Measurements from ENCODE around the gene USP28.
"Not testable (repeated sequence)": the region's sequence is repeated elsewhere in the genome, so short reads cannot be mapped to it uniquely, and the experiment has no call there.

The USP28 gene

GRCh38 chr11:113835306-113835705 lies 40.1 kb downstream of the USP28 start:
- DNase-seq (ENCODE audit: low spot score), result no peak

DNA sequence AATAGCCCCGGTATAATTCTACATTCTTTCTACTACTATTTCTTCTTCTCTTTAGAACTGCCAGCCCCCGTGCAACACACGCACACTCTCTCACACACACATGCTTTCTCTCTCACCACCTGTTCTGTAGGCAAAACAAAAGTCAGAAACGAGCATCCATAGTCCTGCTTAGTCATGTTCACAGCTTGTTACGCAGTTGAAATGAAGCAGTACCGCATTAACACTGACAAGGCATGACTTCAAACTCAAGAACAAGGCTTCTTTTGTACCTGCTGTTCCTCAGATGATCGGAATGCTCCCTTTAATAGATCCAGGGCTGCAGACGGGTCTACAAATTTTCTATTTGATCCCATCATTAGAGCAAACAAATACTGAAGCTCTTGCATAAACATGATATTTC lies 42.2 kb downstream of the USP28 start:
- peak; percentile 56 for DNase-seq (ENCODE audit: low spot score)

DNA sequence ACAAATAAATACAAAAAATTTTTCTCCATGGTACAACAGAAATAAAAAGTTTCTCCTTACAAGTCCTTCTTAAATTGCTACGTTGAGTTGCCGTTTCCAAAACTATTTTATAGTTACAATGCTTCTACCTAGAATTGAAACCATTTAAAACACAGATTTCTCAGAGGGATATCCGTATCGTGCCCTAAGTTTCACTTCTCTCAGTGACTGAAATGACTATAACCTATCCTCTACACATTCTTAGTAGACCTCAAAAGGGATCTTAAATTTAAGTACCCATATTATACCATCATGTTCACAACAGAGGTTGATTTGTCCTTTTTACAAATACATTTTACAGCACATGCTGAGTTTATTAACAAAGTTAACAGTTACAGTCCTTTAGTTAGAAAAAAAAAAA lies 44.1 kb downstream of the USP28 start:
- DNase-seq (ENCODE audit: low spot score), result no peak

- no peak for DNase-seq (ENCODE audit: low spot score)
Measured at GRCh38 chr11:113829751-113830150, 45.6 kb downstream of the USP28 start.

- peak; percentile 14 for DNase-seq (ENCODE audit: low spot score)
Measured at GRCh38 chr11:113828191-113828590, 47.2 kb downstream of the USP28 start.

DNA sequence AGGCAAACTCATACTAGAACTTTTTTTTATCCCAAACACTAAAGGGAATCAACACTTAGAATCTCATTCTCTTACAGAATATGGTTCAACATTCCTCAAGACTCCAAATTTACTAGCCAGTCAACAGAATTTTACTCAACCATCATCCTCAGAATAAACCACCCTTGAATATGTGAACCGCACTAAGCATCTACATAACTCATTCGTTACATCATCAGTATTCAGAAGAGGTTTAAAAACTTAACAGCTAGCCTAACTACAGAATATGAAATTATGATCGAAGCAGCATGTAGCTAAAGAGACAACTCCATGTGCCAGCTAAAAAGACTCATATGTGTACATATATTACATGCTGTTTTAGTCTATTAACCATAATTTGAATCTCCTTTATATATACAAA lies 47.9 kb downstream of the USP28 start:
- no peak for DNase-seq (ENCODE audit: low spot score)

GRCh38 chr11:113818426-113818825 lies 56.9 kb downstream of the USP28 start:
- DNase-seq (ENCODE audit: low spot score), result no peak

GRCh38 chr11:113817626-113818025 lies 57.7 kb downstream of the USP28 start:
- DNase-seq (ENCODE audit: low spot score), result no peak

DNA sequence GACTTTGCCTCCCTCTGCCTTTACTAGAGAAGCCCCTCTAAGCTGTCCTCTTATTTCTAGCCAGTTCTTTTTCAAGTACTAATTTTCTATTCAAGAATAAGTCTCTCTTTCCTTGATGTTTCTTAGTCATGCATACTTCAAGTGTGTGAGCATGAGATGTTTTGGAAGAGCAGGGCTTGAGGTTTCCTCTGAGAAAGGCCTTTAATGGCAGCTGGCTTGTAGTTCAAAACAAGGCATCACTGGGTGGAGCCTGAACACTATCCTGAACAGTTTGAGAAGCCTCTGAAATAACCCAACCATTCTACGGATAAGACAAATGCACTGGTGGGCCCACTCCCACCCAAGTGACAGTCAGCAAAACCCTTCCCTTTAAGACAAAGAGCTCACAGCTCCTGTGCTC lies 58.2 kb downstream of the USP28 start:
- no peak for DNase-seq (ENCODE audit: low spot score)

DNA sequence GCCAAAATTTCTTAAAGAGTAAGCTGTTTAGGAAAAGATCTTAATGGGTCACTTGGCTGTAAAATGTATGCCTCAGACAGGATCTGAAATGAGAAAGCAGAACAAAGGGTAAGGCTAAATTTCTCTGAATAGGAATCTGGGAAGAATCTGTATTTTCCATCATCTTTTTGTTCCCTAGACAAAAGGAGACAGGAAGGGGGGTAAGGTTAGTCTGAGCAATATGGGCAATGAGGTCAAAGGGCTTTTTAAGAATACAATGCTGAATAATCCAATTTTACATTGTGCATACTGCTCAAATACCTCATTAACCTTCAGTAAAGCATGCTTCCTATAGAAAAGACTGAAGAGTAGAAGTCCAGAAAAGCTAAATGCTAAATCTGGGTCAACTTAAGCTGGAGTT lies 61.2 kb downstream of the USP28 start:
- no peak for DNase-seq (ENCODE audit: low spot score)

GRCh38 chr11:113808931-113809330 lies 66.4 kb downstream of the USP28 start:
- DNase-seq (ENCODE audit: low spot score), result no peak

- peak; percentile 15 for DNase-seq (ENCODE audit: low spot score)
Measured at GRCh38 chr11:113806406-113806805, 69.0 kb downstream of the USP28 start.

DNA sequence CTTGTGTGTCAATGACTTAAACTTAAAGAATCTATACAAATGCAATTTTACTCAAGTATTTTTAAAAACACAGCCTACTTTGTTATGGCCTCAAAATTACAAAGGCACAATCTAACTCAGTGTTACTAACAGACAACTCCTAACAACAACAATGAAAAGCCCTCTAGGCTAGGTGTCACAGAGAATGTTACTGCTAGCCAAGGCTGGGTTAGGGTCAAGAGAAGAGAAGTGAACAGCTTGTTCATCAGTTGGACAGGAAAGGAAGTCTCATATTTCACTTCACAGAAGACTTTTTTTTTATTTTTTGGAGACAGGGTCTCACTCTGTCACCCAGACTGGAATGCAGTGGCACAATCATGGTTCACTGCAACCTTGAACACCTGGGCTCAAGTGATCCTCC lies 69.7 kb downstream of the USP28 start:
- DNase-seq (ENCODE audit: low spot score), result no peak

GRCh38 chr11:113802621-113803020 lies 72.8 kb downstream of the USP28 start:
- no peak for DNase-seq (ENCODE audit: low spot score)

GRCh38 chr11:113796663-113797259 lies 78.6 kb downstream of the USP28 start:
- DNase-seq (ENCODE audit: low spot score), result peak; percentile 83

DNA sequence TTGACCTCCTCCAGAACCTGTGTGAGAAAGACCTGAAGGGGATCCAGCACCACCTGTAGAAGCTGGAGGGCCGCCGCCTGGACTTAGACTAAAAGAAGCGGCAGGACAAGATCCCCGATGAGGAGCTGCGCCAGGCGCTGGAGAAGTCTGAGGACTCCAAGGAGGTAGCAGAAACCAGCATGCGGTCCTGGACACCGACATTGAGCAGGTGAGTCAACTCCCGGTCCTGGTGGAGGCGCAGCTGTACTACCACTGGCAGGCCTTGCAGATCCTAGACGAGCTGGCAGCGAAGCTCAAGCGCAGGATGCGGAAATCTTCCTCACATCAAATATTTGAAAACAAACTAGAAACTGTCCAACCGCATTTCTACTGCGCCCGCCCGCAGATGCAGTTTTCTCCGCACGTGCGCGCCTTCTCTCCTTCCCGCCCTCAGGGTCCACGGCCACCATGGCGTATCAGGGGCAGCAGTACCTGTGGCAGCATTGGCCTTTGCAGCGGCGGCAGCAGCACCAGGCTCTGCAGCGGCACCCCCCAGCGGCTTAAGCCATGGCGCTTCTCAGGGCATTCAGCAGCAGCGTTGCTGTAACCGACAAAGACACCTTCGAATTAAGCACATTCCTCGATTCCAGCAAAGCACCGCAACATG lies 85.6 kb downstream of the USP28 start:
- no peak for DNase-seq (ENCODE audit: low spot score)

GRCh38 chr11:113789016-113789415 lies 86.4 kb downstream of the USP28 start:
- DNase-seq (ENCODE audit: low spot score), result not testable (repeated sequence)

GRCh38 chr11:113782134-113782533 lies 93.2 kb downstream of the USP28 start:
- DNase-seq (ENCODE audit: low spot score), result no peak

GRCh38 chr11:113781682-113782081 lies 93.7 kb downstream of the USP28 start:
- no peak for DNase-seq (ENCODE audit: low spot score)

DNA sequence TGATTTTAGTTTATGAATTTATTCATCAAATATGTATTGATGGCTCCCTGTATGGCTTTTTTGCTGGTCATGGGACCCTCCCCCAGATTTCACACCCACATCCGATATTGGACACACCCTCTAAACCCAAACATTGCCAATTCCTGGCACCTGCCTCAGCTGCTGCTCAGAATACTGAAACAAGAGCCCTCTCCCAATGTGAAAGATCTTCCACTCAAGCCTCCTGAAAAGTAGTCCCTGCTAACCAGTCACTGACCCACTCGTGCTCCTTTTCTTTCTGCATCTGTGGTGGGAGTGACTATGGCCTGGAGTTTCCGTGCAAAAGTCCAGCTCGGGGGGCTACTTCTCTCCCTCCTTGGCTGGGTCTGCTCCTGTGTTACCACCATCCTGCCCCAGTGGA lies 95.9 kb downstream of the USP28 start, which contains the start of gene CLDN25:
Gene CLDN25, plus strand, starts transcription at position 301 of the 400 bp plus-strand sequence. Its CDS starts 0 bp downstream, at position 301.
- DNase-seq (ENCODE audit: low spot score), result no peak

DNA sequence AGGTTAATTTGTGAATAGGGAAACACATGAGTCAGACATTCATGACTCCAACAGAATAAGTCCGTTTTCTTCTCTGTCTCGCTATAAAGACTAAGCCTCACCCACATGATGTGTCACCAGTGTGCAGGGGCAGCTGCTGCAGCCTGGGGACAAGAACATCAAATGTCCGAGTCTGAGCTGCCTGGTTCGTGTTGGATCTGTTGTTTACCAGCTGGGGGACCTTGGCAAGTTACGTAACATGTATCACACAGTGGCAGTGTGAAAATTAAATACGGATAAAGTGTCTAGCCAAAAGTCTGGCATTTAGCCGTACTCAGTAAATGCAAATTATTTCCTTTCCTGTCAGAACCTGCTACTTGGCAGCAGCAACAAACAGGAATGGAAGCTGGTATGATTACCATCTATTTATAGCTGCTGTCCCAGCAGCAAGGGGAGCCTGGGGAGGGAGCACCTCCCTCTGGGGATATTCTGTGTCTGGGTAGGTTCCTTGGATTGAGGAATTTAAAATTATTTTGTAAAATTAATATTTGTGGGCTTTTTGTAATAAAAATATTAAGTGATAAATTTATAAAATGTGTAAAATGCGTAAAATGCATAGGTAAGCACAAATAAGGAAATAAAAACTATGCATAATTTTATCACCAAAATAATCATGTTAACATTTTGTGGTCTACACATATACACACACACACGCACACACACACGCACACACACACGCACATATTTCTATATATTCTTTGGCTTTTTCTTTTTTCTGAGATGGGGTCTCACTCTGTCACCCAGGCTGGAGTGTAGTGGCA lies 97.1 kb downstream of the USP28 start:
- DNase-seq (ENCODE audit: low spot score), result peak; percentile 92

GRCh38 chr11:113774174-113774503 lies 101.2 kb downstream of the USP28 start:
- DNase-seq (ENCODE audit: low spot score), result no peak
